Measurements from ENCODE around the gene HSFX4.
"Not testable (repeated sequence)": the region's sequence is repeated elsewhere in the genome, so short reads cannot be mapped to it uniquely, and the experiment has no call there.

- TF ChIP-seq POLR2AphosphoS5 (IDR thresholded peaks at IDR 0.05; ENCODE audit: low read depth, low read length); REST (IDR thresholded peaks at IDR 0.05; ENCODE audit: insufficient read depth in 1 of 2, low read depth in 2 of 2, low read length in 1 of 2): not testable (repeated sequence)
These were observed 4.9 kb upstream of the HSFX4 start for GRCh38 chrX:149924434-149924833.

Data from Panc1 (cell line).